Skeletal muscle satellite cell (primary cell): Measurements from ENCODE around the gene SQOR. TPM values are rescaled to one million over a fixed set of nuclear protein-coding genes. Genes with fewer than 3 reads are reported as not detected.

Experiments
- H3K27me3 ChIP-seq: 2 replicates; pipeline ENCODE4 v1.7.0; 2013; ENCODE audit warnings: low read length; ENCODE audit not compliant: control insufficient read depth, insufficient read depth
- H3K36me3 ChIP-seq: 2 replicates; pipeline ENCODE4 v1.7.0; 2013; ENCODE audit warnings: mild to moderate bottlenecking, control low read depth, low read length; ENCODE audit not compliant: insufficient read depth
- H3K4me1 ChIP-seq: 2 replicates; pipeline ENCODE4 v1.7.0; 2013; ENCODE audit warnings: low read length; ENCODE audit not compliant: control insufficient read depth, insufficient read depth
- H3K4me2 ChIP-seq: 2 replicates; pipeline ENCODE4 v1.7.0; 2013; ENCODE audit warnings: mild to moderate bottlenecking, low read length
- H3K4me3 ChIP-seq: 2 replicates; pipeline ENCODE4 v1.7.0; 2013; ENCODE audit warnings: low read length
- H3K9ac ChIP-seq: 2 replicates; pipeline ENCODE4 v1.7.0; 2013; ENCODE audit warnings: mild to moderate bottlenecking, low read depth, low read length, moderate library complexity
- H3K9me3 ChIP-seq: replicated peaks from 2 replicates; pipeline ENCODE4 v1.7.0; 2013; ENCODE audit warnings: mild to moderate bottlenecking, control low read depth, low read length
- total RNA-seq: library from RNA; depleted of rRNA; stranded (reverse); fragments of >200 nt; gene quantifications from 2 replicates; pipeline ENCODE4 v1.2.3, GENCODE V29; 2012; rRNA removed

SQOR gene
- total RNA-seq: 228 and 238 TPM in 2 replicates

- peak within 1 kb of the TSS; percentile 86 for H3K9ac ChIP-seq
- H3K27me3 ChIP-seq: no peaks in the 10 kb centered on the region
- H3K36me3 ChIP-seq: no peaks in the 10 kb centered on the region
- peak within 1 kb of the TSS; percentile 88 for H3K4me3 ChIP-seq
- no peaks in the 10 kb centered on the region for H3K9me3 ChIP-seq
- H3K4me1 ChIP-seq: peaks cover 46% of the 10 kb centered on the region
- H3K4me2 ChIP-seq: peak within 1 kb of the TSS; percentile 98
These were observed at the start of gene SQOR for GRCh38 chr15:45634432-45635190. Gene SQOR, plus strand, starts transcription at chr15:45635029. Its CDS starts 23,895 bp downstream, at chr15:45658924.

DNA sequence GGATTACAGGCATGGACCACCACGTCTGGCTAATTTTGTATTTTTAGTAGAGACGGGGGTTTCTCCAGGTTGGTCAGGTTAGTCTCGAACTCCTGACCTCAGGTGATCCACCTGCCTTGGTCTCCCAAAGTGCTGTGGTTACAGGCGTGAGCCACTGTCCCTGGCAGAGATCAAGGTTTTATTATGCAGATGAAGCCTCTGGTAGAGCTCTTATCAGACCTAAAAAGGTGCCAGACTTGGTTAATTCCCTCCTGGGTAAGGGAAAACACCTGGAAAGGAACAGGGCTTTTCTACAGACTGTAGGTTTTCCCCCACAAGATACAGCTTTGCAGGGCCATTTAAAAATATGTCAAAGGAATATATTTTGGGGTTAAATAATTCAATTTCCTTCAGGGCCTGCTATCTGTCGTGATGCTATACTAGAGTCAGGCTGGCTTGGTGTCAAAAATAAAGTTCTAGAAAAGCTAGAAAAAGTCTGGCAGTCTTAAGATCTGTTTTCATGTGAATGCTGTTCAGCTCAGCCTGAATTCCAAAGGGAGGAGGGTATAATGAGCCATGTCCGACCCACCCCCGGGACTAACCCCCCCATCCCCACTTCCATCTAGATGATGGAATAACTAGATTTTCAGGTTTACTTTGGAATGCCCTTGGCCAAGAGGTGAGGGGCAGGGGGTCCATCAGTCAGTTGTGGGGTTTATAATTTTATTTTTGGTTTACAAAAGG lies 49.6 kb upstream of the SQOR start:
- Histone ChIP-seq H3K9ac (no peak overlapping the region), H3K36me3 (no peaks in the 10 kb centered on the region), H3K4me2 (peak overlapping the region; percentile 88), H3K4me3 (no peak overlapping the region), H3K9me3 (no peaks in the 10 kb centered on the region), H3K27me3 (no peaks in the 10 kb centered on the region), H3K4me1 (peaks cover 17% of the 10 kb centered on the region)

- H3K4me3 ChIP-seq: peak overlapping the region; percentile 87
These were observed 48.7 kb upstream of the SQOR start for GRCh38 chr15:45586125-45586524.

DNA sequence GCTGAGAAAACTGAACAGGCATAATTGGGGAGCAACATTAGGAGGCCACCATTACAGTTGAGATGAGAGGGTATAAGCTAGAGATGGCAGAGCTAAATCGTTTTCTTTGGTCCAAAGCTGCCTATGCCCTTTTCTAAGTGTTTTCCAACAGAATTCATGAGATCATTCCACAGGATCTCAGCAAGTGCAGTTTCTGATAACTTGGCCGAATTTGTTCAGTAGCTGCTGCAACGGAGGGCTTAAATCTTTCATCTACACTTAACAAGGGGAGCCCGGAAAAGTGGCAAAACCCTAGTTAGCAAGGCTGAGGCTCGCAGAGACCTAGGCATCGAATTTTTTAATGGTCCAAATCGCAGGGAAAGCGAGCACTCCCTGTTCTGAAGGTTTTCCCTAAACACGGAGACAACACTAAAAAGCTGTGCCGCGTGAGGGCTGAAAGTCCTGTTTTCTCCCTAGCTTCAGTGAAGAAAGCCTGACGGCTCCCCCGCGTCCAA lies 48.2 kb upstream of the SQOR start:
- Histone ChIP-seq H3K36me3 (no peaks in the 10 kb centered on the region), H3K9me3 (no peaks in the 10 kb centered on the region), H3K27me3 (no peaks in the 10 kb centered on the region), H3K4me2 (peak overlapping the region; percentile 88), H3K4me3 (peak overlapping the region; percentile 87), H3K9ac (peak overlapping the region; percentile 95), H3K4me1 (peaks cover 17% of the 10 kb centered on the region)

More at GRCh38 chr15:45586125-45586524, 48.7 kb upstream of the SQOR start:
- Histone ChIP-seq H3K4me2 (peak overlapping the region; percentile 88), H3K9me3 (no peaks in the 10 kb centered on the region), H3K4me1 (peaks cover 17% of the 10 kb centered on the region), H3K27me3 (no peaks in the 10 kb centered on the region), H3K36me3 (no peaks in the 10 kb centered on the region), H3K9ac (peak overlapping the region; percentile 95)

- H3K4me2 ChIP-seq: peak within 1 kb of the TSS; percentile 88
- no peaks in the 10 kb centered on the region for H3K27me3 ChIP-seq
- H3K36me3 ChIP-seq: no peaks in the 10 kb centered on the region
- peak within 1 kb of the TSS; percentile 95 for H3K9ac ChIP-seq
- no peaks in the 10 kb centered on the region for H3K9me3 ChIP-seq
- H3K4me3 ChIP-seq: peak within 1 kb of the TSS; percentile 87
- H3K4me1 ChIP-seq: peaks cover 17% of the 10 kb centered on the region
These were observed 47.5 kb upstream of the SQOR start, which contains the start of gene BLOC1S6 for GRCh38 chr15:45587095-45587862. Gene BLOC1S6, plus strand, starts transcription at chr15:45587379. Its CDS starts 65 bp downstream, at chr15:45587444.

GRCh38 chr15:45587863-45588170 lies 47.0 kb upstream of the SQOR start:
- Histone ChIP-seq H3K9me3 (no peaks in the 10 kb centered on the region), H3K9ac (peak overlapping the region; percentile 95), H3K27me3 (no peaks in the 10 kb centered on the region), H3K4me1 (peaks cover 17% of the 10 kb centered on the region), H3K36me3 (no peaks in the 10 kb centered on the region), H3K4me2 (peak overlapping the region; percentile 88), H3K4me3 (peak overlapping the region; percentile 87)

GRCh38 chr15:45588219-45588875 lies 46.5 kb upstream of the SQOR start:
- H3K9me3 ChIP-seq: no peaks in the 10 kb centered on the region
- H3K27me3 ChIP-seq: no peaks in the 10 kb centered on the region
- peak overlapping the region; percentile 88 for H3K4me2 ChIP-seq
- peaks cover 17% of the 10 kb centered on the region for H3K4me1 ChIP-seq
- H3K4me3 ChIP-seq: peak overlapping the region; percentile 87
- peak overlapping the region; percentile 95 for H3K9ac ChIP-seq
- no peaks in the 10 kb centered on the region for H3K36me3 ChIP-seq

DNA sequence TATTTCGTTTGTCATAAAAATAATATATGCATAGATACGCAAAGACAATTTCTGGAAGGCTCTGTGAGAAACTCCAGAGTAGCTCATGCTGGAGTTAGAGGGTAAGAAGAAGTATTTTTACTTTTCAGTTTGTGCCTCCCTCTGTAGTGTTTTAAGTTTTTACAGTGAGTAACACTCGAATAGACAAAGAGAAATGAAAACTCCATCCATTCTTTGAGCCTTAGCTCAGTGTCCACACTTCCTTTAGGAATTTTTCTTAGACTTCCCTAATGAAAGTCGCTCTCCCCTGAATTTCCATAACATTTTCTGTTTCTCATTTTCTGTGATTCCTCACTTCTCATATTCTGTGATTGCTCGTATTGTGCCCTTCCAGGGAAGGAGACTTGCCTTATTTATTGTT lies 45.6 kb upstream of the SQOR start:
- Histone ChIP-seq H3K27me3 (no peaks in the 10 kb centered on the region), H3K36me3 (no peaks in the 10 kb centered on the region), H3K4me3 (peak overlapping the region; percentile 87), H3K9me3 (no peaks in the 10 kb centered on the region), H3K4me1 (peaks cover 17% of the 10 kb centered on the region), H3K9ac (peak overlapping the region; percentile 95), H3K4me2 (peak overlapping the region; percentile 88)

DNA sequence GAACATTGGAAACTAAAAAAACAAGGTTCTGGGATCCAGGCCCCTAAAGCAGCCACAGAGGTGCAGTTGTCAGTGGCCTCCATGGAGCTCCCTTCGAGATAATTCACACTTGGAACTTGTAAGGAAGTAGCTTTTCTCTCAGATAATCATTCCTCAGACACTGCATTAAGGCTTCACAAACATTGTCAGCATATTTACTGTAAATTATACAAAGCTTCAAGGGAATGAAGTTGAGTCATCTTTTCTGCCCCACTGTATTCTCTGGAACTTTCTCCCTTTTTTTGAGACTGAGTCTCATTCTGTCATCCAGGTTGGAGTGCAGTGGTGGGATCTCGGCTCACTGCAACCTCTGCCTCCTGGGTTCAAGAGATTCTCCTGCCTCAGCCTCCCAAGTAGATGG lies 40.5 kb upstream of the SQOR start:
- peaks cover 7% of the 10 kb centered on the region for H3K4me1 ChIP-seq
- H3K9me3 ChIP-seq: no peaks in the 10 kb centered on the region
- H3K4me2 ChIP-seq: no peak overlapping the region
- no peak overlapping the region for H3K9ac ChIP-seq
- no peaks in the 10 kb centered on the region for H3K27me3 ChIP-seq
- H3K36me3 ChIP-seq: peaks cover 6% of the 10 kb centered on the region
- no peak overlapping the region for H3K4me3 ChIP-seq

GRCh38 chr15:45594835-45595530 lies 39.8 kb upstream of the SQOR start:
- Histone ChIP-seq H3K27me3 (no peaks in the 10 kb centered on the region), H3K4me3 (no peak overlapping the region), H3K9ac (no peak overlapping the region), H3K9me3 (no peaks in the 10 kb centered on the region), H3K4me1 (peaks cover under 1% of the 10 kb centered on the region), H3K36me3 (peaks cover 6% of the 10 kb centered on the region), H3K4me2 (no peak overlapping the region)
